Measurements from ENCODE around the gene CHD9NB. TPM values are rescaled to one million over a fixed set of nuclear protein-coding genes. Genes with fewer than 3 reads are reported as not detected.
"Not testable (repeated sequence)": the region's sequence is repeated elsewhere in the genome, so short reads cannot be mapped to it uniquely, and the experiment has no call there.

The CHD9NB gene
- total RNA-seq, 1 donor from 2014 or later: 1.4 TPM

- DNase-seq: no peak
These were observed 30.4 kb upstream of the CHD9NB start for GRCh38 chr16:53083119-53083518.

- DNase-seq: no peak
These were observed 29.8 kb upstream of the CHD9NB start for GRCh38 chr16:53082509-53082908.

GRCh38 chr16:53081686-53082407, 29.1 kb upstream of the CHD9NB start:
- no peak for DNase-seq

GRCh38 chr16:53081032-53081424, 28.3 kb upstream of the CHD9NB start:
- no peak for DNase-seq

GRCh38 chr16:53080345-53081031, 27.8 kb upstream of the CHD9NB start:
- DNase-seq: peak; percentile 97

- no peak for DNase-seq
These were observed 26.2 kb upstream of the CHD9NB start for GRCh38 chr16:53078765-53079485.

- no peak for DNase-seq
These were observed 25.6 kb upstream of the CHD9NB start for GRCh38 chr16:53078247-53078646.

GRCh38 chr16:53075461-53075860, 22.8 kb upstream of the CHD9NB start:
- not testable (repeated sequence) for DNase-seq

GRCh38 chr16:53074296-53074695, 21.6 kb upstream of the CHD9NB start:
- not testable (repeated sequence) for DNase-seq

- DNase-seq: no peak
These were observed 20.3 kb upstream of the CHD9NB start for GRCh38 chr16:53073022-53073421.

GRCh38 chr16:53071748-53072301, 19.1 kb upstream of the CHD9NB start:
- peak; percentile 99 for DNase-seq

GRCh38 chr16:53069772-53070171, 17.1 kb upstream of the CHD9NB start:
- DNase-seq: no peak

GRCh38 chr16:53068423-53068833, 15.7 kb upstream of the CHD9NB start:
- DNase-seq: no peak

- DNase-seq: no peak
These were observed 15.0 kb upstream of the CHD9NB start for GRCh38 chr16:53067675-53068074.

GRCh38 chr16:53065461-53066061, 12.9 kb upstream of the CHD9NB start:
- DNase-seq: peak; percentile 79

GRCh38 chr16:53064081-53064578, 11.4 kb upstream of the CHD9NB start:
- no peak for DNase-seq

GRCh38 chr16:53061701-53062159, 9.0 kb upstream of the CHD9NB start:
- no peak for DNase-seq

GRCh38 chr16:53061256-53061655, 8.6 kb upstream of the CHD9NB start:
- no peak for DNase-seq

- DNase-seq: no peak
These were observed 7.0 kb upstream of the CHD9NB start for GRCh38 chr16:53059672-53060071.

GRCh38 chr16:53058882-53059281, 6.2 kb upstream of the CHD9NB start:
- no peak for DNase-seq

GRCh38 chr16:53058441-53058840, 5.7 kb upstream of the CHD9NB start:
- no peak for DNase-seq

GRCh38 chr16:53057658-53058057, 5.0 kb upstream of the CHD9NB start:
- DNase-seq: no peak
